DOHH2 (cell line): ENCODE measurements around the gene HTR4.

Experiments used
- H3F3A ChIP-seq: fragments of 200-600 bp; sonication (generic), shearing (Covaris generic); 2 replicates; pipeline ENCODE4 v1.6.0; 2016; ENCODE audit warnings: antibody characterized with exemption, mild to moderate bottlenecking; ENCODE audit not compliant: control insufficient read depth, insufficient read depth
- H3K27ac ChIP-seq: fragments of 200-600 bp; sonication (generic); 2 replicates; pipeline ENCODE4 v1.5.1; 2014; ENCODE audit warnings: low read depth, mild to moderate bottlenecking, low read length, moderate library complexity
- H3K27me3 ChIP-seq: fragments of 200-600 bp; sonication (generic); 2 replicates; pipeline ENCODE4 v1.6.1; 2014; ENCODE audit warnings: mild to moderate bottlenecking, low read length, mixed read lengths; ENCODE audit not compliant: control insufficient read depth
- H3K36me3 ChIP-seq: fragments of 200-600 bp; sonication (generic); 2 replicates; pipeline ENCODE4 v1.6.1; 2014; ENCODE audit warnings: mild to moderate bottlenecking, low read length, moderate library complexity, mixed read lengths; ENCODE audit not compliant: control insufficient read depth
- H3K4me1 ChIP-seq: fragments of 200-600 bp; sonication (generic); 2 replicates; pipeline ENCODE4 v1.6.1; 2014; ENCODE audit warnings: mild to moderate bottlenecking, low read length, mixed read lengths; ENCODE audit not compliant: control insufficient read depth
- H3K4me2 ChIP-seq: fragments of 200-600 bp; sonication (generic); 2 replicates; pipeline ENCODE4 v1.6.0; 2014; ENCODE audit warnings: mild to moderate bottlenecking, low read length, moderate library complexity
- H3K4me3 ChIP-seq: fragments of 200-600 bp; sonication (generic); 2 replicates; pipeline ENCODE4 v1.5.1; 2014; ENCODE audit warnings: mild to moderate bottlenecking, low read length, mixed read lengths
- H3K79me2 ChIP-seq: fragments of 200-600 bp; sonication (generic); 2 replicates; pipeline ENCODE4 v1.6.1; 2014; ENCODE audit warnings: mild to moderate bottlenecking, low read length, mixed read lengths; ENCODE audit not compliant: control insufficient read depth
- H3K9me2 ChIP-seq: fragments of 200-600 bp; sonication (generic); replicated peaks from 2 replicates; pipeline ENCODE4 v1.6.1; 2014; ENCODE audit warnings: mild to moderate bottlenecking, low read length, mixed read lengths; ENCODE audit not compliant: control insufficient read depth
- H3K9me3 ChIP-seq: fragments of 200-600 bp; sonication (generic); 2 replicates; pipeline ENCODE4 v1.6.1; 2014; ENCODE audit warnings: antibody characterized with exemption, low read length, mixed read lengths; ENCODE audit not compliant: control insufficient read depth, insufficient read depth
- H4K20me1 ChIP-seq: fragments of 200-600 bp; sonication (generic); 2 replicates; pipeline ENCODE4 v1.6.0; 2014; ENCODE audit warnings: low read depth, mild to moderate bottlenecking, antibody characterized with exemption, low read length, moderate library complexity; ENCODE audit not compliant: control insufficient read depth, insufficient read depth
- EZH2phosphoT487 ChIP-seq: fragments of 200-600 bp; sonication (generic); IDR thresholded peaks from 2 replicates; pipeline ENCODE4 v1.6.1; 2017; ENCODE audit warnings: borderline replicate concordance, mild to moderate bottlenecking, antibody characterized with exemption, low read length, moderate library complexity, mixed read lengths
- TF ChIP-seq, protein P1 (sequence below): fragments of 200-600 bp; sonication (generic); IDR thresholded peaks from one replicate; pipeline ENCODE4 v1.5.1; 2014; ENCODE audit warnings: antibody characterized with exemption, mild to moderate bottlenecking, low read depth, low read length; ENCODE audit not compliant: poor library complexity, severe bottlenecking

HTR4 gene

GRCh38 chr5:148606296-148606695 is 48.0 kb downstream of the HTR4 start:
- H3K27ac ChIP-seq, result no peak overlapping the region
- H3K4me2 ChIP-seq, result no peak overlapping the region
- no peaks in the 10 kb centered on the region for H4K20me1 ChIP-seq
- no peaks in the 10 kb centered on the region for H3F3A ChIP-seq
- H3K9me3 ChIP-seq, result no peaks in the 10 kb centered on the region
- no peaks in the 10 kb centered on the region for H3K9me2 ChIP-seq
- H3K4me1 ChIP-seq, result no peaks in the 10 kb centered on the region
- no peaks in the 10 kb centered on the region for H3K27me3 ChIP-seq
- H3K4me3 ChIP-seq, result no peak overlapping the region
- TF ChIP-seq, protein P1, sequence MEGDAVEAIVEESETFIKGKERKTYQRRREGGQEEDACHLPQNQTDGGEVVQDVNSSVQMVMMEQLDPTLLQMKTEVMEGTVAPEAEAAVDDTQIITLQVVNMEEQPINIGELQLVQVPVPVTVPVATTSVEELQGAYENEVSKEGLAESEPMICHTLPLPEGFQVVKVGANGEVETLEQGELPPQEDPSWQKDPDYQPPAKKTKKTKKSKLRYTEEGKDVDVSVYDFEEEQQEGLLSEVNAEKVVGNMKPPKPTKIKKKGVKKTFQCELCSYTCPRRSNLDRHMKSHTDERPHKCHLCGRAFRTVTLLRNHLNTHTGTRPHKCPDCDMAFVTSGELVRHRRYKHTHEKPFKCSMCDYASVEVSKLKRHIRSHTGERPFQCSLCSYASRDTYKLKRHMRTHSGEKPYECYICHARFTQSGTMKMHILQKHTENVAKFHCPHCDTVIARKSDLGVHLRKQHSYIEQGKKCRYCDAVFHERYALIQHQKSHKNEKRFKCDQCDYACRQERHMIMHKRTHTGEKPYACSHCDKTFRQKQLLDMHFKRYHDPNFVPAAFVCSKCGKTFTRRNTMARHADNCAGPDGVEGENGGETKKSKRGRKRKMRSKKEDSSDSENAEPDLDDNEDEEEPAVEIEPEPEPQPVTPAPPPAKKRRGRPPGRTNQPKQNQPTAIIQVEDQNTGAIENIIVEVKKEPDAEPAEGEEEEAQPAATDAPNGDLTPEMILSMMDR, result no peak
- no peak for TF ChIP-seq EZH2phosphoT487
- no peaks in the 10 kb centered on the region for H3K36me3 ChIP-seq
- H3K79me2 ChIP-seq, result no peaks in the 10 kb centered on the region

DNA sequence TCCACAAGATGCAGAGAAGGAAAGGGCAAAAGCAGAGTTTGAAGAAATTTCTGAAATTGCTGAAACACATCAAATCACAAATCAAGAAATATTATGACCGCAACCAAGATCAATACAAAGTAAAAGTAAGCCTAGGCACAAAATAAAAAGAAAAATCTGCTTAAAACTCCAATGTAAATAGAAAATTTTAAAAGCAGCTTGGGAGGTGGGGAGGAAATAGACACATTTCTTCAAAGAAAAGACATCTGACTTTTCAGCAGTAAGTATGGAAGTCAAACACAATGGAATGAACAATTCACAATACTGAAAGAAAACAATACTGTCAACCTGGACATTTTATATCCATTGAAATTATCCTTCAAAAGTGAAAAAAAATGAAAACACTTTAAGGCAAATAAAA is 55.1 kb downstream of the HTR4 start:
- Histone ChIP-seq H3K4me3 (no peak overlapping the region), H3F3A (no peaks in the 10 kb centered on the region), H4K20me1 (no peaks in the 10 kb centered on the region), H3K79me2 (no peaks in the 10 kb centered on the region), H3K27ac (no peak overlapping the region), H3K4me2 (no peak overlapping the region), H3K9me2 (no peaks in the 10 kb centered on the region), H3K27me3 (no peaks in the 10 kb centered on the region), H3K9me3 (0 out of 2 replicates have a peak, but pooled peaks cover 2% of the 10 kb centered on the region), H3K36me3 (no peaks in the 10 kb centered on the region), H3K4me1 (no peaks in the 10 kb centered on the region)
- TF ChIP-seq EZH2phosphoT487, result no peak
- TF ChIP-seq, protein P1, result no peak

GRCh38 chr5:148595697-148596096 is 58.6 kb downstream of the HTR4 start:
- H3K27me3 ChIP-seq, result no peaks in the 10 kb centered on the region
- no peaks in the 10 kb centered on the region for H3F3A ChIP-seq
- no peak overlapping the region for H3K4me3 ChIP-seq
- TF ChIP-seq EZH2phosphoT487, result no peak
- TF ChIP-seq, protein P1, result no peak
- no peaks in the 10 kb centered on the region for H3K36me3 ChIP-seq
- H3K9me3 ChIP-seq, result 0 out of 2 replicates have a peak, but pooled peaks cover 2% of the 10 kb centered on the region
- no peak overlapping the region for H3K4me2 ChIP-seq
- no peaks in the 10 kb centered on the region for H3K79me2 ChIP-seq
- no peak overlapping the region for H3K27ac ChIP-seq
- H4K20me1 ChIP-seq, result no peaks in the 10 kb centered on the region
- no peaks in the 10 kb centered on the region for H3K9me2 ChIP-seq
- no peaks in the 10 kb centered on the region for H3K4me1 ChIP-seq
